ENCODE measurements around the gene CHRNB2. TPM values are rescaled to one million over a fixed set of nuclear protein-coding genes. Genes with fewer than 3 reads are reported as not detected.
"Not testable (repeated sequence)": the region's sequence is repeated elsewhere in the genome, so short reads cannot be mapped to it uniquely, and the experiment has no call there.

CHRNB2 gene
- total RNA-seq, 4 donors from 2014 or later: under 0.01 to 0.65 (median 0.19) TPM

DNA sequence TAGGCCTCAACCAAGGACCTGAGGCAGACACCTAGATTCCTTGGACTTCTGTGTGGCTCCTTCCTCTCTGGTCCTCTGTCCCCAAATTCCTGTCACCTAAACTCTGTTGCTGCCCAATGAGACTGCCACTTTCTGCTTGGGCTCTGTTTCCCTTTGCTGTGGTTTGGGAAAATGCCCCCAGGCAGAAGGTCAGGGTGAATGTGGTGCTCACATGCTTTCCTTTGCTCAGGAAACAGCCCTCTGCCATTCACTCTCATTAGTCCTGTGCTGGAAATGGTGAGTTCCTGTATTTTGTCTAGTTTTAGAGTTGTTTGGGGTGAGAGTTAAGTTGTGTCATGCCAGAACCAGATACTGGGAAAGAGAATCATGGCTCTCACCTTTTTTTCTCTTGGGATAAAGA lies 42.7 kb upstream of the CHRNB2 start:
- no peaks in the 10 kb centered on the region for H3K27me3 ChIP-seq
- H3K4me3 ChIP-seq: no peak overlapping the region
- no peak for DNase-seq (ENCODE audit: extremely low spot score)
- no peaks in the 10 kb centered on the region for H3K36me3 ChIP-seq
- no peaks in the 10 kb centered on the region for H3K9me3 ChIP-seq
- peaks cover 0 to 16% (median 7%) of the 10 kb centered on the region in 4 donors for H3K4me1 ChIP-seq
- TF ChIP-seq POLR2A (IDR thresholded peaks at IDR 0.05; ENCODE audit: low read depth): no peak
- no peak for TF ChIP-seq EP300 (IDR thresholded peaks at IDR 0.05)
- intact Hi-C loops (cut with DNase I): no loop called here
- no peak overlapping the region for H3K27ac ChIP-seq (replicated peaks in 1 of 4)

DNA sequence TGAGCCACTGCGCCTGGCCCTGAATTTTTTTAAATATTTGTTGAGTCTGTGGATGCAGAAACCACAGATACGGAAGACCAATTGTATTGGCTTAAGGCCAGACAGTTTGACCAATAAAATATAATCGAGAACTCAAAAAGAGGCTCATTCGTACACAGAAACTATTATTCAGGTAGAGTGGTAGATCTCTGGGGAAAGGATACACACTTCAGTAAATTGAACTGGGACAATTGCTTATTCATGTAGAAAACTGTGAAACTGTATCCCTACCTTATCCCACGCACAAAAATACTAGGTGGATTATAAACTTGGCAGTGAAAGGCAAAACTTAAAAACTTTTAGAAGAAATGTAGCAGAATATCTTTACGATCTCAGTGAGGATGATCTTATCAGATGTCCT lies 40.4 kb upstream of the CHRNB2 start:
- TF ChIP-seq POLR2A (IDR thresholded peaks at IDR 0.05; ENCODE audit: low read depth): no peak
- TF ChIP-seq POLR2AphosphoS5 (IDR thresholded peaks at IDR 0.05): no peak
- TF ChIP-seq EP300 (IDR thresholded peaks at IDR 0.05): no peak
- TF ChIP-seq, protein P1, sequence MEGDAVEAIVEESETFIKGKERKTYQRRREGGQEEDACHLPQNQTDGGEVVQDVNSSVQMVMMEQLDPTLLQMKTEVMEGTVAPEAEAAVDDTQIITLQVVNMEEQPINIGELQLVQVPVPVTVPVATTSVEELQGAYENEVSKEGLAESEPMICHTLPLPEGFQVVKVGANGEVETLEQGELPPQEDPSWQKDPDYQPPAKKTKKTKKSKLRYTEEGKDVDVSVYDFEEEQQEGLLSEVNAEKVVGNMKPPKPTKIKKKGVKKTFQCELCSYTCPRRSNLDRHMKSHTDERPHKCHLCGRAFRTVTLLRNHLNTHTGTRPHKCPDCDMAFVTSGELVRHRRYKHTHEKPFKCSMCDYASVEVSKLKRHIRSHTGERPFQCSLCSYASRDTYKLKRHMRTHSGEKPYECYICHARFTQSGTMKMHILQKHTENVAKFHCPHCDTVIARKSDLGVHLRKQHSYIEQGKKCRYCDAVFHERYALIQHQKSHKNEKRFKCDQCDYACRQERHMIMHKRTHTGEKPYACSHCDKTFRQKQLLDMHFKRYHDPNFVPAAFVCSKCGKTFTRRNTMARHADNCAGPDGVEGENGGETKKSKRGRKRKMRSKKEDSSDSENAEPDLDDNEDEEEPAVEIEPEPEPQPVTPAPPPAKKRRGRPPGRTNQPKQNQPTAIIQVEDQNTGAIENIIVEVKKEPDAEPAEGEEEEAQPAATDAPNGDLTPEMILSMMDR (IDR thresholded peaks at IDR 0.05): no peak
- H3K4me3 ChIP-seq: no peak overlapping the region
- no peaks in the 10 kb centered on the region for H3K36me3 ChIP-seq
- no peaks in the 10 kb centered on the region for H3K9me3 ChIP-seq
- 66% methylated on average over 6 of the region's 6 CpGs for WGBS
- no peak for DNase-seq (ENCODE audit: extremely low spot score)
- no peak overlapping the region for H3K27ac ChIP-seq (replicated peaks in 1 of 4)
- H3K4me1 ChIP-seq: no peaks in the 10 kb centered on the region
- intact Hi-C loops (cut with DNase I): no loop called here
- no peaks in the 10 kb centered on the region for H3K27me3 ChIP-seq

DNA sequence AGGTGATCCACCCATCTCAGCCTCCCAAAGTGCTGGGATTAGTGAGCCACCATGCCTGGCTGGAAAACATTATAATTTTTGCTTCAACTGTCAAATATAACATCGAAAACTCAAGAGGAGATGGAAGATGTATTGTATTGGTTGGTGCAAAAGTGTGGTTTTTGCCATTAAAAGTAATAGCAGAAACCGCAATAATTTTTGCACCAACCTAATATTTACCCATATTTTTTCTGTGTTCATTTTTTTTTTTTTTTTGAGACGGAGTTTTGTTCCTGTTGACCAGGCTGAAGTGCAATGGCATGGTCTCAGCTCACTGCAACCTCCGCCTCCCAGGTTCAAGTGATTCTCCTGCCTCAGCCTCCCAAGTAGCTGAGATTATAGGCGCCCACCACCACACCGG lies 38.3 kb upstream of the CHRNB2 start:
- no peaks in the 10 kb centered on the region for H3K27me3 ChIP-seq
- no peak for DNase-seq (ENCODE audit: extremely low spot score)
- no peaks in the 10 kb centered on the region for H3K9me3 ChIP-seq
- intact Hi-C loops (cut with DNase I): loop anchor here (2.0 kb wide), 1 partner anchor 23 kb away; no protein-coding TSS in a partner anchor
- no peak overlapping the region for H3K27ac ChIP-seq (replicated peaks in 1 of 4)
- H3K36me3 ChIP-seq: no peaks in the 10 kb centered on the region
- no peaks in the 10 kb centered on the region for H3K4me1 ChIP-seq
- TF ChIP-seq, protein P1 (IDR thresholded peaks at IDR 0.05): no peak
- TF ChIP-seq POLR2A (IDR thresholded peaks at IDR 0.05; ENCODE audit: low read depth) (no peak), POLR2AphosphoS5 (IDR thresholded peaks at IDR 0.05) (no peak), EP300 (IDR thresholded peaks at IDR 0.05) (no peak)
- 88% methylated on average over 6 of the region's 6 CpGs for WGBS
- H3K4me3 ChIP-seq: no peak overlapping the region

DNA sequence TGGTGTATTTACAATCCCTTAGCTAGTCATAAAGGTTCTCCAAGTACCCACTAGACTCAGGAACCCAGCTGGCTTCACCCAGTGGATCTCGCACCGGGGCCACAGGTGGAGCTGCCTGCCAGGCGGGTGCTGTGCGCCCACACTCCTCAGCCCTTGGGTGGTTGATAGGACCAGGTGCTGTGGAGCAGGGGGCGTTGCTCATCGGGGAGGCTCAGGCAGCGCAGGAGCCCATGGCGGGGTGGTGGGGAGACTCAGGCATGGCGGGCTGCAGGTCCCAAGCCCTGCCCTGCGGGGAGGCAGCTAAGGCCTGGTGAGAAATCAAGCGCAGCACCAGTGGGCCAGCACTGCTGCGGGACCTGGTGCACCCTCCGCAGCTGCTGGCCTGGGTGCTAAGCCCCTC lies 35.6 kb upstream of the CHRNB2 start:
- intact Hi-C loops (cut with DNase I); H3K4me1 ChIP-seq; H3K27me3 ChIP-seq; H3K36me3 ChIP-seq; H3K4me3 ChIP-seq; DNase-seq (ENCODE audit: extremely low spot score); H3K9me3 ChIP-seq; H3K27ac ChIP-seq (replicated peaks in 1 of 4): not testable (repeated sequence)
- WGBS: no CpG with 5 or more reads among the region's 13 CpGs

DNA sequence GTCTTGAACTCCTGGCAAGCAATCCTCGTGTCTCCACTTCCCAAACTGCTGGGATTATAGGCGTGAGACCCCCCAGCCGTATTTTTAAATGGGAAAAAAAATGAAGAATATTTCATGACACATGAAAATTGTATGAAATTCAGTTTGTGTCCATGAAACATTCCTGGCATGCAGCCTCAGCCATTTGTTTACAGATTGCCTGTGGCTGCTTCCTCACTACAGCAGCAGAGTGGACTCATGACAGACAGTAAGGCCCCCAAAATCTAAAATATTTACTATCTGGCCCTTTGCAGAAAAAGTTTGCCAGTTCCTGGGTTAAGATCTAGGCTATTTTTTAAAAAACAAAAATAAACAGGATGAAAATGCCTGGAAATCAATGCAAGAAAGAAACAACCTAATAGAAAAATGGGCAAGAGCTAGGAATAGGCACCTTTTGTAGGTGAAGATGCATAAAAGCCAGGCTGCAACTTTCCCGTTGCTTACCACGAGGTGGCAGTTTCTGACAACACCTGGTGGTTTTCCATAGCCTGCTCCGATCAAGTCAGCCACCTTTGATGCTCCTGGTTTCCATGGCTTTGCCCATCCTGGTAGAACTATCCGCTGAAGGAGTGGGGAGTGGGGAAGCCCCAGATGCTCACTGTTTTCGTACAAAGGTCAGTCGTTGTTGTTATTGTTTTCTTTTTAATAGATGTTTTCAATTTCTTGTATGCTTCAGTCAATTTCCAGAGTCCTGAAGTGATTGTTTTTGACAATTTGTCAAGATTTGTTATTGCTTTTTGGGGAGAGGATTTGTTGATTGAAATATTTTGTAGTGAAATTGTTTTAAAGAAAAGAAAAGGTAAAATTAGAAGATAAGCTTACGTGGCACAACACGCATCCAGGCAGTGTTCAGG lies 33.4 kb upstream of the CHRNB2 start:
- Histone ChIP-seq H3K27me3 (no peaks in the 10 kb centered on the region), H3K9me3 (no peaks in the 10 kb centered on the region), H3K27ac (replicated peaks in 1 of 4) (no peak overlapping the region), H3K4me1 (no peaks in the 10 kb centered on the region), H3K4me3 (no peak overlapping the region), H3K36me3 (no peaks in the 10 kb centered on the region)
- TF ChIP-seq POLR2A (IDR thresholded peaks at IDR 0.05; ENCODE audit: low read depth) (no peak), EP300 (IDR thresholded peaks at IDR 0.05) (no peak), POLR2AphosphoS5 (IDR thresholded peaks at IDR 0.05) (no peak)
- TF ChIP-seq, protein P1 (IDR thresholded peaks at IDR 0.05): peak in 2 of 3 experiments; percentile 11 to 37
- no peak for DNase-seq (ENCODE audit: extremely low spot score)
- intact Hi-C loops (cut with DNase I): no loop called here
- 67% methylated on average over 11 of the region's 11 CpGs for WGBS

Data from esophagus muscularis mucosa (tissue), 4 donors.